DOHH2 (cell line): ENCODE measurements around the gene CD8B.

ENCODE experiments used
- H3F3A ChIP-seq: fragments of 200-600 bp; sonication (generic), shearing (Covaris generic); 2 replicates; pipeline ENCODE4 v1.6.0; 2016; ENCODE audit warnings: antibody characterized with exemption, mild to moderate bottlenecking; ENCODE audit not compliant: control insufficient read depth, insufficient read depth
- H3K27ac ChIP-seq: fragments of 200-600 bp; sonication (generic); 2 replicates; pipeline ENCODE4 v1.5.1; 2014; ENCODE audit warnings: low read depth, mild to moderate bottlenecking, low read length, moderate library complexity
- H3K27me3 ChIP-seq: fragments of 200-600 bp; sonication (generic); 2 replicates; pipeline ENCODE4 v1.6.1; 2014; ENCODE audit warnings: mild to moderate bottlenecking, low read length, mixed read lengths; ENCODE audit not compliant: control insufficient read depth
- H3K36me3 ChIP-seq: fragments of 200-600 bp; sonication (generic); 2 replicates; pipeline ENCODE4 v1.6.1; 2014; ENCODE audit warnings: mild to moderate bottlenecking, low read length, moderate library complexity, mixed read lengths; ENCODE audit not compliant: control insufficient read depth
- H3K4me1 ChIP-seq: fragments of 200-600 bp; sonication (generic); 2 replicates; pipeline ENCODE4 v1.6.1; 2014; ENCODE audit warnings: mild to moderate bottlenecking, low read length, mixed read lengths; ENCODE audit not compliant: control insufficient read depth
- H3K4me2 ChIP-seq: fragments of 200-600 bp; sonication (generic); 2 replicates; pipeline ENCODE4 v1.6.0; 2014; ENCODE audit warnings: mild to moderate bottlenecking, low read length, moderate library complexity
- H3K4me3 ChIP-seq: fragments of 200-600 bp; sonication (generic); 2 replicates; pipeline ENCODE4 v1.5.1; 2014; ENCODE audit warnings: mild to moderate bottlenecking, low read length, mixed read lengths
- H3K79me2 ChIP-seq: fragments of 200-600 bp; sonication (generic); 2 replicates; pipeline ENCODE4 v1.6.1; 2014; ENCODE audit warnings: mild to moderate bottlenecking, low read length, mixed read lengths; ENCODE audit not compliant: control insufficient read depth
- H3K9me2 ChIP-seq: fragments of 200-600 bp; sonication (generic); replicated peaks from 2 replicates; pipeline ENCODE4 v1.6.1; 2014; ENCODE audit warnings: mild to moderate bottlenecking, low read length, mixed read lengths; ENCODE audit not compliant: control insufficient read depth
- H3K9me3 ChIP-seq: fragments of 200-600 bp; sonication (generic); 2 replicates; pipeline ENCODE4 v1.6.1; 2014; ENCODE audit warnings: antibody characterized with exemption, low read length, mixed read lengths; ENCODE audit not compliant: control insufficient read depth, insufficient read depth
- H4K20me1 ChIP-seq: fragments of 200-600 bp; sonication (generic); 2 replicates; pipeline ENCODE4 v1.6.0; 2014; ENCODE audit warnings: low read depth, mild to moderate bottlenecking, antibody characterized with exemption, low read length, moderate library complexity; ENCODE audit not compliant: control insufficient read depth, insufficient read depth
- EZH2phosphoT487 ChIP-seq: fragments of 200-600 bp; sonication (generic); IDR thresholded peaks from 2 replicates; pipeline ENCODE4 v1.6.1; 2017; ENCODE audit warnings: borderline replicate concordance, mild to moderate bottlenecking, antibody characterized with exemption, low read length, moderate library complexity, mixed read lengths
- TF ChIP-seq, protein P1 (sequence below): fragments of 200-600 bp; sonication (generic); IDR thresholded peaks from one replicate; pipeline ENCODE4 v1.5.1; 2014; ENCODE audit warnings: antibody characterized with exemption, mild to moderate bottlenecking, low read depth, low read length; ENCODE audit not compliant: poor library complexity, severe bottlenecking

CD8B gene

GRCh38 chr2:86785456-86785855, 76.2 kb downstream of the CD8B start:
- no peak overlapping the region for H3K4me3 ChIP-seq
- no peaks in the 10 kb centered on the region for H3F3A ChIP-seq
- no peak overlapping the region for H3K4me2 ChIP-seq
- H3K9me3 ChIP-seq: no peaks in the 10 kb centered on the region
- no peak overlapping the region for H3K27ac ChIP-seq
- H3K79me2 ChIP-seq: no peaks in the 10 kb centered on the region
- H3K4me1 ChIP-seq: no peaks in the 10 kb centered on the region; the same call in 1 of the 2 replicates
- H3K9me2 ChIP-seq: no peaks in the 10 kb centered on the region
- TF ChIP-seq, protein P1, sequence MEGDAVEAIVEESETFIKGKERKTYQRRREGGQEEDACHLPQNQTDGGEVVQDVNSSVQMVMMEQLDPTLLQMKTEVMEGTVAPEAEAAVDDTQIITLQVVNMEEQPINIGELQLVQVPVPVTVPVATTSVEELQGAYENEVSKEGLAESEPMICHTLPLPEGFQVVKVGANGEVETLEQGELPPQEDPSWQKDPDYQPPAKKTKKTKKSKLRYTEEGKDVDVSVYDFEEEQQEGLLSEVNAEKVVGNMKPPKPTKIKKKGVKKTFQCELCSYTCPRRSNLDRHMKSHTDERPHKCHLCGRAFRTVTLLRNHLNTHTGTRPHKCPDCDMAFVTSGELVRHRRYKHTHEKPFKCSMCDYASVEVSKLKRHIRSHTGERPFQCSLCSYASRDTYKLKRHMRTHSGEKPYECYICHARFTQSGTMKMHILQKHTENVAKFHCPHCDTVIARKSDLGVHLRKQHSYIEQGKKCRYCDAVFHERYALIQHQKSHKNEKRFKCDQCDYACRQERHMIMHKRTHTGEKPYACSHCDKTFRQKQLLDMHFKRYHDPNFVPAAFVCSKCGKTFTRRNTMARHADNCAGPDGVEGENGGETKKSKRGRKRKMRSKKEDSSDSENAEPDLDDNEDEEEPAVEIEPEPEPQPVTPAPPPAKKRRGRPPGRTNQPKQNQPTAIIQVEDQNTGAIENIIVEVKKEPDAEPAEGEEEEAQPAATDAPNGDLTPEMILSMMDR: no peak
- no peak for TF ChIP-seq EZH2phosphoT487
- no peaks in the 10 kb centered on the region for H4K20me1 ChIP-seq
- no peaks in the 10 kb centered on the region for H3K36me3 ChIP-seq
- H3K27me3 ChIP-seq: peaks cover 3% of the 10 kb centered on the region; the same call in 1 of the 2 replicates

DNA sequence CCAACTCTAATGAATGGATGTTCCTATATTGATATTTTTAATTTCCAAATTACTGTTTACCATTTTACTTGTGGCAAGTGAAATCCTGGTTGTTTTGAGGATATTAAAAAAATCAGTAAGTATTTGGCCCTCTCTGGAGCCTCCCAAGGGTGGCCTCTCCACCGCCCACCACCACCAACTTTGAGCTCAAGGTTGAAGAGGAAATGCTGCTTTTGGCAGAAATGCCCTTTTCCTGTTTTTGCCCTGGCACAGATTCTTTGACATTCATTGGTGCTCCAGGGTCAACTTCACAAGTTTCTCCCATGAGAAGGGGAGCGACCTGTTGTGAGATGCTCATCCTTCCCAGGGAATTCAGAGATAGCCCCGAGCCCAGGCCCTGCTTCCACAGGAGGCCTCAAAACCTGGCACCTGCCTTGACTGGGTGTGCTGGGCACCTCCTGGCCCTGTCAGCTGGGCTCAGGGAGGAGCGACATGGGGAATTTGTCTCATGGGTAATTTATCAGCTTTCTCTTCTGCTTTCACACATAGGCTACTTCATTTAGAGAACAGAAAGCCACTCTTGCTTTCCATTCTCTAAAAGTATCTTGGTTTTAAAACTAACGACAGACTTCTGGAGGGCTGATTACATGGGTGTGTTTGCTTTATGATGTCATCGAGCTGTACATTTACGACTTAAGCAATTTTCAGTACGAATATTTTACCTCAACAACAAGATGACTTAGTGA, 77.9 kb downstream of the CD8B start:
- Histone ChIP-seq H3K36me3 (no peaks in the 10 kb centered on the region), H4K20me1 (no peaks in the 10 kb centered on the region), H3F3A (no peaks in the 10 kb centered on the region), H3K27ac (no peak overlapping the region), H3K79me2 (no peaks in the 10 kb centered on the region), H3K4me1 (no peaks in the 10 kb centered on the region; the same call in 1 of the 2 replicates), H3K4me2 (no peak overlapping the region), H3K9me3 (no peaks in the 10 kb centered on the region), H3K27me3 (peaks cover 3% of the 10 kb centered on the region; the same call in 1 of the 2 replicates), H3K9me2 (no peaks in the 10 kb centered on the region), H3K4me3 (no peak overlapping the region)
- no peak for TF ChIP-seq EZH2phosphoT487
- TF ChIP-seq, protein P1: no peak

- Histone ChIP-seq H3K4me3 (no peak overlapping the region), H3K79me2 (no peaks in the 10 kb centered on the region), H3K4me2 (no peak overlapping the region), H3K36me3 (no peaks in the 10 kb centered on the region), H3F3A (no peaks in the 10 kb centered on the region), H3K9me3 (no peaks in the 10 kb centered on the region), H3K27me3 (peaks cover 3% of the 10 kb centered on the region; the same call in 1 of the 2 replicates), H4K20me1 (no peaks in the 10 kb centered on the region), H3K4me1 (no peaks in the 10 kb centered on the region; the same call in 1 of the 2 replicates), H3K27ac (no peak overlapping the region), H3K9me2 (no peaks in the 10 kb centered on the region)
- TF ChIP-seq EZH2phosphoT487: no peak
- TF ChIP-seq, protein P1: no peak
Measured at GRCh38 chr2:86782748-86783147, 78.9 kb downstream of the CD8B start.
